Pulmonary artery endothelial cell (primary cell): Measurements from ENCODE around the gene CXXC5. TPM values are rescaled to one million over a fixed set of nuclear protein-coding genes. Genes with fewer than 3 reads are reported as not detected.

Experiments
- DNase-seq: peaks from one replicate; pipeline ENCODE4 v3.0.0-alpha.2; 2011; ENCODE audit warnings: low read depth, low spot score
- total RNA-seq: library from RNA; depleted of rRNA; stranded (reverse); fragments of >200 nt; gene quantifications from 2 replicates; pipeline ENCODE4 v1.2.3, GENCODE V29; 2014

The CXXC5 gene
- total RNA-seq, 1 donor from 2014 or later, result 14.6 TPM

DNA sequence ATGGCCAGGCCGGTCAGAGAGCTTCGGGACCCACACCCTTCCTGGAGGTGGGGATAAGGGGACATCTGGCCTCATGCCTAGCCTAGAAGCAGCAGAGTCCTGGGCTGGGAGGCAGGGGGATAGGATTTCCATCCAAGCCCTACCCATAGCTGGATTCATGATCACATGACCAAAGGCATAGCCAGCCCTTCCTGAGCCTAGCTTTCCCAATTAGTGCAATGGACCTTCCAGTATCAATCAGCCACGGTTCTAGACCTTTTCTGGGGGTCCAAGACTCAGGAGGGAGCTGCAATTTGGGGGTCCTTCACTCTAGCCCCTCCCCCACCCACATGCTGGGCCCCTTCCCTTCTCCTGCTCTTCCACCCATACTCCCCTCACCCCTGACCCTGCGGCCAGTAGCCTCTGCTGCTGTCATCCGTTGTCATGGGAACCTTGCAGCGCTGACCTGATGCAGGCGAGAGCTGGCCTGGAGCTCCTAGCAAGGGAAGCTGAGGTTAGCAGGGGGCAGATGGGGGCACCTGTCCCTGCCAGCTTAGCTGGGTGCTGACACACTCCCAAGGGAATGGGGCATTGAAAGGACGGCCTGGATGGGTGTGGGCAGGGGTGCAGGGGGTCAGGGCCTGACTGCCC, 44.6 kb downstream of the CXXC5 start:
- no peak for DNase-seq

DNA sequence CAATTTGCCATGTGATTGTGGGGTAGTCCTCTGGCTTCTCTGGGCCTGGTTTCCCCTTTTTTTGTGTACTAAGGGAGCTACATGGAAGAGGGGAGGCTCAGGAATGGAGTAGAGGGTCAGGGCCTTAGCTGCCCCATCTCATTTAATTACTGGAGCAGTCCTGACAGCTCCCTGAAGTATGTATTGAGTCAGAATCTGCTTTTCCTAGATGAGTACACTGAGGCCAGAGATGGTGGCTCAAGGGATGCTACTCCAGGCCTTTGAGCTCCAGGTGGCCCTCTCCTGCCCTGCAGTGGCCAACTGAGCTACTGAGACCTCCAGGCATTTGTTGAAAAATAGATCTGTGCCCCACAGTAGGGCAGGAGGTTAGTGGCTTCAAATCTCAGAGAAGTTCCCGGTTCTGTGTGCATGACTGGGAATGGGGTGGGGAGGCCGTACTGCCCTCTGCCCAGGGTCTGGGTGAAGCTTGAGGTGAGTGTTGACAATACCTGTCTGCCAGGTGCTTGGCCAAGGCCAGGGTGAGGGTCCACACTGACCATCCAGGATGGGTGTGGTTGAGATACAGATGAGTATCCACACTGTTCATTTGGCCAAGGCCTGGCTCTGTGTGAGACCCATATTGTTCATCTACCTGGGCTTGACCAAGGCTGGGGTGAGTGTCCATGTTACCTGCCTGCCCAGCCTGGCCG, 45.7 kb downstream of the CXXC5 start:
- no peak for DNase-seq

DNA sequence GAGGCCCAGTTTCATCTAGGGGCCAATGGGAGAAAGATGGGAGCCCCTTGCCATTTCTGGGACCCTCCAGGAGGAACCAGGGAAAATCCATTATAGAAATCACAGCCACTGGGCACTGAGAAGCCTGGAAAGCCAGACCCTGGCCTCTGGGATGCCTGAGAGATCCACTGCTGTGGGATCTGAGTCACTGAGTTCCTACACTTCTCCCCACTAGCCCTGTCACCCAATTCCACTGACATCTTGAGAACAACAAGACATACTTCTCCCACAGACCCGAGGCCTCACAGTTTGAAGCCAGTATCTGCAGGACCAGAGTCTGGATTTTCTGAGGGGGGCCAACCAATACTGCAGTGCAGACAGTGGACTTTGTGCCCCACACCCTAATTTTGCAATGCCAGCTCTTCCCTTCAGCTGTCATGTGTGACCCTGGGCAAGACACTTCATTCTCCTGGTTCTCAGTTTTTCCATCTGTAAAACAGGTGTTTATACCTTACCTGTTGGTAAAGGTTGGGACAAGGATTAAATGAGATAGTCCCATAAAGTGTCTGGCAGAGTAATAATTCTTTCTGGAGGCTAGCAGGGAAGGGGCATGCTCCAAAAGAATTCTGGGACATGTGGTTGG, 46.5 kb downstream of the CXXC5 start:
- DNase-seq, result no peak

DNA sequence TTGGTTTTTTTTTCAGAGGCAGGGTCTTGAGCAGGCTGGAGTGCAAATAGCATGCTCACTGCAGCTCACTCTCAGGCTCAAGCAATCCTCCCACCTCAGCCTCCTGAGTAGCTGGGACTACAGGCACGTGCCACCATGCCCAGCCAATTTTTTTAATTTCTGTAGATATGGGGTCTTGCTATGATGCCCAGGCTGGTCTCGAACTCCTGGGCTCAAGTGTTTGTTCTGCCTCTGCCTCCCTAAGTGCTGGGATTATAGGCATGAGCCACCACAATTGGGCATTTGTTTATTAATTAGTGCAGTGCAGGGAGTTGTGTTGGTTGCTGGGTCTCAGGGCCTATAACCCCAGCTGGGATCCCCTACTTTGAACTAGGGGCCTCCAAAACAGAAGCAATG, 47.0 kb downstream of the CXXC5 start:
- no peak for DNase-seq

DNA sequence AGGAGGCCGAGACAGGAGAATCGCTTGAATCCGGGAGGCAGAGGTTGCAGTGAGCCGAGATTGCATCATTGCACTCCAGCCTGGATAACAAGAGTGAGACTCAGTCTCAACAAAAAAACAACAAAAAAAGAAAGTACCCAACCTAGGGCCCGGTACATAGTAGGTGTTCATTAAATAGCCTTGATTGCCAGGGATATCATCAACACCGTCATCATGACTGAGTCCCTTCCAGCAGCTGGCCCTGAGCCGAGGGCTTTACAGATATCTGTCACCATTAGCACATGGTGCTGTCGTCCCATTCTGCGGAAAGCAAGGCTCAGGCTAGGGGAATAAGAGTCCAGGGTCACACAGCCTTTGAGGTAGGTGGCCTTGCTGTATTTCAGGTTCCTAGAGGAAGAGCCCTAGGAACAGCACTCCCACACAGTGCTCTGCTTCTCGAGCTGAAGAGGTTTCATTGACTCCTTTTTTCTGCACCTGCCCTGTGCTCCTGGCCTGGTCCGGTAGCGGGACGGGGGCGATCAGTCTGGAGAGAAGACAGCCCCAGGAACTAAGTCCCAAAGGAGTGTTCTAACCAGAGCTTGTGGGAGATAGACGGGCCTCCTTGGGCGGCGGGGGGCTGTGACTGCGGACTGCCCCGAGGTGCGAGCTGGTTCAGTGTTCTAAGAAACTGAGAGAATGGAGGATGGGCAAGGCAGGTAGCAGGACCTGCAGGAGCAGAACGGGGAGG, 48.2 kb downstream of the CXXC5 start:
- DNase-seq, result no peak

DNA sequence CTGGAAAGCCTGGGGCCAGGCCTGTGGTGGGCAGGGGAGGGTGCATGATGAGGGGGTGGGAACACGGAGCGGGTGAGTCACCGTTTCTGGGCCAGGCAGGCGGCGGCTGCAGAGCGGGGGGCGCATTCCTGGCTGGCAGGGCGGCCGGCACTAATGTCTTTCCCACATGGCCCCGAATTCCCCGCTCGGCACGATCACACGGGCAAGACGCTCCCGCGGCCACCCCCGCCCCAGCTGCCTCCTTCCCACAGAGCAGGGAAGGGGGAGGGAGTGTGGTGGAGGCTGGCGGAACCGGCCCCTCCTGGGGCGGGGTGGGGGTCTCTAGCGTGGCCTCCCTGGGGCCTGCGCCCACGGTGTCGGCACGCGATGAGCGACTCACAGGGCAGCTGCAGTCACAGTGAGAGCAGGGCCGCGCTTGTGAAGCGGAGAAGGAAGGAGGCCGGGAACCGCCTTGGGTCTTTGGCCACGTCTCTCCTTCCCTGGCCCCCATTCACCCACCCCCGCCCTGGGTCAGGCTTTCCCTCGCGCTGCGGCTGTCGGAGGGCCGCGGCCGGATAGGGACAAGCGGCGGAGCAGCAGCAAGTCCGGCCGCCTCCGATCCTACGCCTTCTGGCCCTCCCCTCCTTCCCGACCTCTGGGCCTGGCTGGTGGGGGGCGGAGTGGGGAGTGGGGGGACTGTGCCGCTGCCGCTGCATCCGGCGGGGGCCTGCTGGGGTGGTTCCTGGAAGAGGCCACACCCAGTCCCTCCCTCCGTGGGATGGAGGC, 48.9 kb downstream of the CXXC5 start:
- DNase-seq, result no peak

DNA sequence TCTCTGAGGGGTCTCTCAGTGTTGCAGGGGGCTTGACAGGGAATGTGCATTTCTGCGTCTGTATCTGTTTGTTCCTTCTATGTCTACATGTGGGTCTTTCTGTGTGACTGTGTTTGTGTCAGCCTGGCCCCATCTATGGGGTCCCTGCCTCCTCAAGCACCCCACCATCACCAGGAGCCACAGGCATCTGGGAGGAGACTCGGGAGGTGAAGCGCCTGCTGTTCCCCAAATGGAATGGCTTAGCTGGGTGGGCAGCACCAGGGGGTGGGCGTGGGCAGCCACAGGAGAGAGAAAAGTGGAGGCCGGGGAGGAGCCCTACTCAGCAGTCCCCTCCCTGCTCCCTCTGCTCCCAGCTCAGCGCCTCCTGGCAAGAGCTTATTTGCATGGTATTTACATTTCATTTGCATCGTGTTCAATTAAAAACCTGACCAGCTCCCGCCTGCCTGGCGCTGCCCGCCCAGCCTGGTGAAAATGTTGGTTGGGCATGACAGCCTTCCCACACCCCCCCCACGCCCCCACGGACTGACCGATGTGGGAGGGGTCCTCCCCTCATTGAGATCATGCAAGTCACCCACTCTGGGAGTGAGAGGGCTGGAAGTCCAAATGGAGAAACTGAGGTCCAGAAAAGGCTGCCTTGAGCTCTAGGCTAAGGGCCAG, 50.5 kb downstream of the CXXC5 start:
- DNase-seq, result peak; percentile 29

DNA sequence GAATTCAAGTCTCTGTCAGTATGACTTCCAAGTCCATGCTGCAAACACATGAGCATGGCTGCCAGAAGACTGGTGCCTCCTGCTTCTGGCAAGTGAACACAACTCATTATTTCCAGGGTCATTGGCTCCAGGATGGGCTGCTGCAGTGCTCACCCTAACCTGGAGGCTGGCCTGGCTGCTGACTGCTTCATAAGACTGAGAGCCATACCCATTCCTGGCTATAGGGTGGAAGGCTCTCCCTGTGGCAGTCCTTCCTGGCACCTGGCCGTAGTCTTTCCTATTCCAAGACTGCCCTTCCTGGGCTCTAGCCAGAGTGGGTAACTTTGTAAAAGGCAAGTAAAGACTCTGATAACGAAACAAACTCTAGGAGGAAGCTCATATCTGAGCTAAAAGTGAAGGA, 51.2 kb downstream of the CXXC5 start:
- DNase-seq, result no peak

DNA sequence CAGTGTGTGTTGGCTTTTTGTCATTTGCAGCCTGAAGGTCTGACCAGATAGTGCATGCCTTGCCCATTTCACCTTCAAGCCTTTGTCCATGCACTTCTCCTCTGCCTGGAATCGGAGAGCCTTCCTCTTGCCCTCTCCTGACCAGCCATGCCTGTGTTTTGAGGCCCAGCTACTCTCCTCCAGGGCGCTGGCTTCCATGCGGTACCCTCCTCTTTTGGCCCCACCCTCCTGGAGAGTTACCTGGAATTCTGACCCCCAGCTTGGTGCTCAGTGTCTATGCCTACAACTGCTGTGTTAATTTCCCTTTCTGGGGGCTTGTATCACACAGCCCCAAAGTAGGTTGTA, 52.5 kb downstream of the CXXC5 start:
- no peak for DNase-seq

DNA sequence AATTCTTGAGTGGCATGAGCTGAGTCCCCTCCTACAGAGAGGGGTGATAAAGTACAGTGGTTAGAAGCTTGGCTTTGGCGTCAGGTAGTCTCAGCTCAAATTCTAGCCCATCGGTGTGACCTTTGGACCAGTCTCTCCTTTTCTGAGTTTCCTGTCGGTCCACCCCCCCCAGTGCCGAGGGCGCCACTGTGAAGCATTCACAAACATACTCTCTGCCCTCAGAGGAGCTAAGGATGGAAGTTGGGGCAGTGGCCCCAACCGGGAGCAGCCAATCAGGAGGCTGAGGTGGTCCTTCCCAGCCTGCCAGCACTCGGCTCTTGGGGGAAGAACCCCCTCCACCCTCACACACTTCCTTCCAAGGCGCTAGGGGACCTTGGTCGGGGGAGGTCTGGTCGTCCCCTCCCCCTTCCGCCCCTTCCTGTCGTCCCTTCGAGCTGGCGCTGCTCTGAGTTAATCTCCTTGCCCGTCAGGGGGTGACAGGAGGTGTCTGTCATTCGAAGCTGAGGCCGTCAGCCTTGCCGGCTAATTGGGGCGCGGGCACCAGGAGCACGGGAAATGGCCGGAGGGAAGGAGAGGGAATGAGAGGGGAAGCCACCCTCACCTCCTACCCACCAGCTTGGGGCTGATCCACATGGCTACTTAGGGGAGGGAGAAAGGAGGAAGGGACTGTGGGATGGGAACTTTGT, 53.0 kb downstream of the CXXC5 start:
- no peak for DNase-seq

DNA sequence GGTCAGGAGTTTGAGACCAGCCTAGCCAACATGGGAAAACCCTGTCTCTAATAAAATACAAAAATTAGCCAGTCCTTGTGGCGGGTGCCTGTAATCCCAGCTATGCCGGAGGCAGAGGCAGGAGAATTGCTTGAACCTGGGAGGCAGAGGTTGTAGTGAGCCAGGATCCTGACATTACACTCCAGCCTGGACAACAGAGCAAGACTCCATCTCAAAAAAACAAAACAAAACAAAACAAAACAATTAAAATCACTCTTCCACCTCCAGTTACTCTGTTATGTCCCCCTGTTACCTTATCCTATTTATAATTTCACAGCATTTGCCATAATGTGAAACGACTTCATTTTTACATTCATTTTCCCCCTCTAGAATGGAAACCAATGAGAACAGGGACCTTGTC, 54.4 kb downstream of the CXXC5 start:
- no peak for DNase-seq

DNA sequence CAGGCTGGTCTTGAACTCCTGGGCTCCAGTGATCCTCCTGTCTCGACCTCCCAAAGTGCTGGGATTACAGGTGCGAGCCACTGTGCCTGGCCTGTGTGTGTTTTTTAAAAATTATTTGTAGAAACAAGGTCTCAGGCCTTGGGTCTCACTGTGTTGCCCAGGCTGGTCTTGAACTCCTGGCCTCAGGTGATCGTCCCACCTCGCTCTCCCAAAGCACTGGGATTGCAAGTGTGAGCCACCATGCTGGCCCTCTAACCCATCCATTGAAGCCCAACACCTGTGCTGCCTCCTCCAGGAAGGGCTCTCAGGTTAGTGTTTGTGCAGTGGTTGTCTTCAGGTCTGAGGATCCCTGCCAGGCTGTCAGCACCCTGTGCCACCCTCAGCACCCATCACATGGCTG, 56.6 kb downstream of the CXXC5 start:
- DNase-seq, result no peak

DNA sequence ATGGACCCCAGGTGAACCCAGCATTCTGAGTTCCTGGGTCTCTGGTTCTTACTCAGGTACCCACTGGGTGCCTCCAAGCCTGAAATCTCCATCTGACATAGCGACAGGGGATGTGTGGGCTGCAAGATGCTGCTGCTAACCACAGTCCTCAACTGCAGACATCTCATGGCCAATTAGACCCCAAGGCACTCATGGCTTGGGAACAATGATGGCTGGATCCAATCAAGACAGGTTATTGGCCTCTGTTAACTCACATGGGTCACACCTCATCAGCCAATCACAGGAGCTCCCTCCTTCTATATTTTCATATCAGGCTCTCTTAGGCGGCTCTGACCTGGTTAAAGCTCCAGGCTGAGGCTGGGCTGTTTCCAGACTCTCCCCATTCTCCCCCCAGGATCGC, 57.0 kb downstream of the CXXC5 start:
- DNase-seq, result no peak

DNA sequence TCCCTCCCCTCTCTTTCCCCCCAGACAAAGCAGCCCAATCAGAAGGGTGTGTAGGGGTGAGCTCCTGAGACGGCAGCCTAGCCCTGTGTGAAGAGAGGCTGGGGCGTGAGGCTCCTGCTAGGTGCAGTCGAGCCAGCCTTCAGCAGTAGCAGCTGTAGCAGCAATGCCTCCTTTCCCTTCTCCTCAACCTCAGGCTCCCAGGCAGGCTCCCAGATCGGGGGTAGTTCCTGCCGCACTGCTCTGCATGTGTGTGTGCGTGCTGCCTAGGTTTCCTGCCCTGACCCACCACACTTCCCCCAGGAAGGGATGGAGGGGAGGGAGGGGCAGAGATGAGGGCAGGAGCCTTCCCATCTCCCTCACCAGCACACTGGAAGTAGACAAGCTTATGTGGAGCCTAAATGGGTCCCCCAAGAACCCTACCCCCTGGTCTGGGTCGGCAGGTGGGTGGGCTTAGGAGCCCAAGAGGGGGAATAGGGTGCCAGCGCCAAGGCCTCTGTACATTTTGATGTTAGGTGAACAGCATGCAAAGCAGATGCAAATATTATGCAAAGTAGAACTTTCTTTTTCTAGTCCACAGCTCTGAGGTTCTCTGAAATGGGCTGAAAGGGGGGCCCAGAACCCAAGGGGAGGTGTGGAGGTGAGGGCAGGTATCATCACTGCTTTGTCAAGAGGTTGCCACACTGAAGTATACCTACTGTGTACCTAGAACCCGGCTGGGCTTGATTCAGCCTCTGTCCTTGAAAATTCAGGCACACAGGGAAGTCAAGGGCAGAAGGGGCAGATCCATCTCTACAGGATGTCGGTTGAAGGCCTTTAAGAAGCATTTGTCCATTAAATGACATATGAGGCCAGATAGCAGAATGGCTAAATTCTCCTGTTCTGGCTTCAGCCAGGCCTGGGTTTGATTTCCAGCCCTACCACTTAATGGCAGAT, 57.8 kb downstream of the CXXC5 start:
- DNase-seq, result no peak

DNA sequence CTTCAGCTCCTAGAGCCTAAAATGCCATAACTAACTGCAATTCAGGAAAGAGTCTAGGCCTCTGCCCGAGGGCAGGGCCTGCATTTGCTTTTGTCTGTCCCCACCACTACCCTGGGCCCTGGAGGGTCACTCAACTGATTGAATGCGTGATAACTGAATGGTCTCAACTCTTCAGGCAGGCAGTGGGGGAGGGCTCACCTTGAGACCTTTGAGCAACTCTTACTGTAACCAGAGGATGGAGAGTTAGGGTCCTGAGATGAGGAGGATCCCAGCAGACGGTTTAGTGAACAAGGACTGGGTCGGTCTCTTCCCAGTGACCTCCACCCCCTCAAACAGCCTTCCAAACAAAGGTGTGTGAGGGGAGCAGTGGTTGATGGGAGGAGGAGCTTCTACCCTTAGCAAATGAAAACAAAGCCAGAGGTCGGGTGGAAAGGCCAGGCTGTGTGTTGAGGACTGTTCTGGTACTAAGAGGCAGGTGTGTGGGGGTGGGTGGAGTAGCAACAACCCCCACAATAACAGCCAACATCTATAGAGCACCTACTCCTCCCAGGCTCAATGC, 59.4 kb downstream of the CXXC5 start:
- DNase-seq, result no peak

DNA sequence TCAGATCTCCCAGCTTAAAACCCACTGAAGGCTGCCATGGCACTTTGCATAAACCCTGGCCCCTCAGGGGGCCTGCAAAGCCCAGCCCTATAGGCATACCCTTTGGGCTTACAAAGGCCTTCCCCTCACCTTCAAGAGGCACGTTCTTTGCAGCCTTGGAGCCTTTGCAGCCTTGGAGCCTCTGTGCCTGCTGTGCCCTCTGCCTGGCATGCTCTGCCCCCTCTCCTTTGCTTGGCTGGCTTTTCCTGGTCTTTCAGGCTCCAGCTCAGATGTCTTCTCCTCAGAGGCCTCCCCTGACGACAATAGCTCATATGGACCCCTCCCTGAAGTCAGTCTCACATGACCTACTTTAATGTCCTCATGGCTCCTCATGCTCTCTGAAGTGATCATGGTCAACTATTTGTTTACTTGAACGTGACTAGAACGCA, 60.3 kb downstream of the CXXC5 start:
- DNase-seq, result no peak

DNA sequence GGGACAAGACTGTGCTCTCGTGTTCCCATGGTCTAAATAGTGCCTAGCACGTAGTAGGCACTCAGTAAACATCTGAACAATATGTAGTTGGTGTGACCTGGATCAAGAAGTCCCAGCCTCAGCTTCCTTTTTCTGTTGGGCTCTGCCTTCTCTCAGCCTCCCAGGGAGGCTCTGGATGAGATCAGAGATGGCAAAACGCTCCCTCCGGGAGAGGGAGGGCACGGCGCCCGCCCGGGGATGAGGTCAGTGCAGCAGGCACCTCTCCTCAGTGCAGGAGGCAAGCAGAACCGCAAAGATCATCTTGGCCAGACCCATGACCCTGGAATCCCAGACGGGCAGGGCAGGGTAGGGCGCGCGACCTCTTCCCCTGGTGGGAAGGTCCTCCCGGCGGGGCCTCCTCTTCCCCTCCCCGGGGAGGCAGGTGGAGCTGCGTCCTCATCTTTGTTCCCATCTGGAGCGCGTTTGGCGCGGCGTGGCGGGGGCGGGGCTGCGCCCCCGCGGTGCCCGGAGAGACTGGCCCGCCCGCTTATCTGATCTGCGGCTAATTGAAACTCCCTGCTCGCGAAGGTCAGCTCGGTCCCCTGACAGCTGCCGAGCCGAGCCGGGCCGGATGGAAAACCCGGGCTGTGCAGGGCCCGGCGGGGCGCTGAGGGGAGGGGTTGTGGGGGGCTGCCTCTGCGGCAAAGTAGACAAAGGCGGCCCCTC, 60.9 kb downstream of the CXXC5 start:
- DNase-seq, result no peak

DNA sequence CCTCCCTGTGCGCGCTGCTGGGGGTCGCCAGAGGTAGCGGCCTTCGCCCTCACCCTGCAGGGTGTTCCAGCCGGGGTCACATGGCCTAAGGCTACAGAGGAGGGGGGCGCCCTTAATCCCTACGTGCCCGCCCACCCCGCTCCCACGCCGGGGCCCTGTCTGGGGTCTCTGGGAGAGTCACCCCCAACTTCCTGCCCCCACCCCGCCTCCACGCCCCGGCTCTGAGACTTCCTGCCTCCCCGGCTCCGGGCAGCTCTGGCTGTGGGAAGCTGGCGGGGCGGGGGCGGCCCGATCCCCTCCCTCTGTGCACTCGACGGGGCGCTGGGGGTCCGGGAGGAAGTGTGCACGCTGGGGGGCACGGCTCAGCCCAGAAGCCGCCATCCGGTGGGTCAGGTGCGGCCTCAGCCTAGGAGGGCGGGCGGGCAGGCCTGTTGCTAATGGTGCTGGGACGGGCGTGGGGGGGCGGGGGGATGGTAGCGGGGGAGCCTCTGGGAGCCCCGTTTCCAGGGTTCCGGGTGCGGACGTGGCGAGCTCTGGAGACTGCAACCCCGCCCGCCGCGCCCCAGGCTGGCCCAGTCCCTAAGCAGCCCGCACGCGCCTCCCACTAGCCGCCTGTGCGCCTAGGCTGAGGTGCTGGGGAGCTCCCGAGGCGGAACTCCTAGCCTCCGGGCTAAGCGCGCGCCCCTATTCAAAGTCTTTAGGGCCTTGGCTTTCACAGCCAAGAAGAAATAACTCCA, 61.6 kb downstream of the CXXC5 start:
- DNase-seq, result no peak
